GM12872 (cell line): ENCODE measurements around the gene CDC20.

Source experiments
- CTCF ChIP-seq: IDR thresholded peaks from 3 replicates; pipeline ENCODE4 v1.5.1; 2011; ENCODE audit warnings: low read depth, mild to moderate bottlenecking, low read length, moderate library complexity; ENCODE audit not compliant: insufficient read depth

CDC20 gene

GRCh38 chr1:43346636-43347035, 12.1 kb upstream of the CDC20 start:
- TF ChIP-seq CTCF = no peak

GRCh38 chr1:43348343-43348808, 10.4 kb upstream of the CDC20 start:
- TF ChIP-seq CTCF = no peak

GRCh38 chr1:43348809-43349593, 9.8 kb upstream of the CDC20 start:
- TF ChIP-seq CTCF = no peak

GRCh38 chr1:43349594-43350306, 9.0 kb upstream of the CDC20 start:
- no peak for TF ChIP-seq CTCF

GRCh38 chr1:43350976-43351375, 7.8 kb upstream of the CDC20 start:
- TF ChIP-seq CTCF = no peak

GRCh38 chr1:43351421-43352350, 7.1 kb upstream of the CDC20 start:
- TF ChIP-seq CTCF = no peak

- no peak for TF ChIP-seq CTCF
Observed at GRCh38 chr1:43352351-43352705, 6.5 kb upstream of the CDC20 start.
